ENCODE results near the gene MRGPRG.

- TF ChIP-seq EP300 (IDR thresholded peaks at IDR 0.05) (no peak), RAD21 (conservative IDR thresholded peaks at IDR 0.05 in 1 of 2, IDR thresholded peaks at IDR 0.05 in 1 of 2) (no peak), CTCF (IDR thresholded peaks at IDR 0.05) (no peak), SREBF2 (IDR thresholded peaks at IDR 0.05) (no peak), BHLHE40 (IDR thresholded peaks at IDR 0.05; ENCODE audit: low read depth, low read length) (no peak), CHD4 (IDR thresholded peaks at IDR 0.05; ENCODE audit: borderline replicate concordance) (no peak), RCOR1 (IDR thresholded peaks at IDR 0.05; ENCODE audit: low read depth, low read length) (no peak)
Observed at GRCh38 chr11:3220101-3220500, 1.5 kb upstream of the MRGPRG start.
